CD4-positive, alpha-beta T cell treated with Interleukin-17A for 1 hour (primary cell): Measurements from ENCODE around the gene NLGN3.

Experiments
- DNase-seq: peaks from one replicate; pipeline ENCODE4 v3.0.0-alpha.2; 2020

The NLGN3 gene

GRCh38 chrX:71144651-71145050, at the start of gene NLGN3:
Gene NLGN3 (plus strand): TSS chrX:71144841. CDS start chrX:71147750, 2,909 bp downstream.
- DNase-seq, result no peak

DNA sequence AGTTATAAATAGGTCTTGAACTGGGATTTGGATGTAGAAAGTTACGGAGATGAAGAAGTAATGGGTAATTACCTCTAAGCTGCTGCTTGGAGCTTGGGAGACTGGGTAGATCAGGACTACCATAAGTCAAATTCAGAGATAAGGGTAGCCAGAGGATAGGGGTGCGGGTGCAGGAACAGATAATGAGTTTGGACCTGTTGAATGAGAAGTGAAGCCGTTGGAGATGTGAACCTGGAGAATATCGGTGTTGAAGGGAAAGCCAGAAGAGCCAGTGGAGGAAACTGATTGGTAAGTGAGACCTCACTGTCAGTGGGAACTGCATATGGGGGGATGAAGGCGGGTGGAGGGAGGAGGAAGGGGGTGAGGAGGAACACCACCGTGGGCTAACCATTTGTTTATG, 49.6 kb upstream of the NLGN3 start:
- no peak for DNase-seq

DNA sequence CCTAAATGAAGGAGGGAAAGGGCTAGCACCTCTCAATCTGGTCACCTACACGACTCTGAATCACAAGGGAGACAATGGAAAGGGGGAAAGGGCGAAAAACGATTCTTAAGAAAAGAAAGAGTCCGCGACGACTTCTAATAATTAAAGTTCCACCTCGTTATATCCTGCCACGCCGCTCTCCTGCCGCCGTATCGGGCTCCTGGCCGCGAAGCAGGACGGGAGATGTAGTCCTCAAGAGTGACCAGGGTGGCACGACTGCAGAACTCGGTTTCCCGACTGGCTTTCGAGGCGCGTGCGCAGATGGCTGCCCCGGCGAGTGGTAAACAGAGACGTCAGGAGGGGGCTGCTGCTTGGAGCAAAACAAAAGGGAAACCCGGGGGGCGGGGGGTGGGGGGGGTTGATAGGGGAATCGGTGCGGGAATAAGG, 49.1 kb upstream of the NLGN3 start, which contains the start of gene FOXO4:
Gene FOXO4 (plus strand): TSS at position 297 of the 426 bp plus-strand sequence. CDS start 678 bp downstream, outside the sequence.
- DNase-seq, result peak; percentile 93

DNA sequence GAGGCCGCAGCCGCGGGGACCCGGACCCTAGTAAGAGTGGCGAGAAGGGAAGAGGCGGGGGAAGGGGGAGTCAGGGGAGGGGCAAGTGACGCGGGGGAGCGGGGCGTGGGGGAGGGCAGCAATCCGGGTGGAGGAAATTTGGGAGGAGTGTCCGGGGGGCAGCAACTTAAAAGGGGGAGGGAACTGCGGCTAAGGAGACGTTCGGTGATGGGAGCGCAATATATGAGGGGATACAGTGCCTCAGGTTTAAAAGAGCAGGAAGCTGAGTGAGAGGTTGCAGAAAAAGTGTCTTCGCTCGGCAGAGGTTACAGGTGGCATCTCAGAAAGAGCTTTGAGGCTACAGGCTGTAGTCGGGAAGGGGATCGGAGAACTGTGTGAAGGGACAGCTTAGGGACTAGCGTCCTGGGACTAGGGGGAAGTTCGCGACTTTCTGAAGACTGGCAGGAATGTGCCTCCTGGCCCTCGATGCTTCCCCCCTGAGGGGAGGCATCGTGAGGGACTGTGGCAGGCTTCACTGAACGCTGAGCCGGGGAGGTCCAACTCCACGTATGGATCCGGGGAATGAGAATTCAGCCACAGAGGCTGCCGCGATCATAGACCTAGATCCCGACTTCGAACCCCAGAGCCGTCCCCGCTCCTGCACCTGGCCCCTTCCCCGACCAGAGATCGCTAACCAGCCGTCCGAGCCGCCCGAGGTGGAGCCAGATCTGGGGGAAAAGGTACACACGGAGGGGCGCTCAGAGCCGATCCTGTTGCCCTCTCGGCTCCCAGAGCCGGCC, 48.5 kb upstream of the NLGN3 start:
- peak; percentile 83 for DNase-seq

- no peak for DNase-seq
Measured at GRCh38 chrX:71096760-71097032, 47.9 kb upstream of the NLGN3 start.

- DNase-seq, result peak; percentile 83
Measured at GRCh38 chrX:71098302-71098701, 46.3 kb upstream of the NLGN3 start.

DNA sequence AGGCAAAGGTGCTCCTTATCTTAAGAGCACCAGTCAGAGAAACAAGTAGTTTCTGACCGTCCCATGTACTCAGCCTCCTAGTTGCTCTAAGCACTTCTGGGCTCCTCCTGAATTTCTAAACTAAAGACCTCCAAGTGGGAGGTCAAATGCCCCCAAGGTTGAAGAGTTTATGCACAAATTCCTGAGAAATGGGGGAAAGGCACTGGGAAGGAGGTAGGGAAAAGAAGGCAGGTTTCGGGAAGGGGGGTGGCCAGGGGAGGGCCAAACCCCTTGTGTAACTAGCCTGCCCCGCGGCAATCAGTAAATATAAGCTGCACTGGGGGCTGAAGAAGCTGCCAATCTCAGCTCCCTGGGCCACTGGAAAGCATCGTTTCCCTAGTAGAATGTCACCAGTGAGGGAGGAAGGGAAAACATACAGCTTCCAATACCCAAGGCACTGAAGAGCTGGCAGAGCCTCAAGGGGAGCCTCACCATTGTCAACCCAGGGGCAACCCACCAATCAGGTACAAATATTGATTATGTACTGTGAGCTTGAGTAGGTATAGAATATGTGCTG, 45.6 kb upstream of the NLGN3 start:
- DNase-seq, result no peak

- no peak for DNase-seq
Measured at GRCh38 chrX:71099736-71100135, 44.9 kb upstream of the NLGN3 start.

GRCh38 chrX:71100581-71101505, 43.8 kb upstream of the NLGN3 start:
- DNase-seq, result no peak

DNA sequence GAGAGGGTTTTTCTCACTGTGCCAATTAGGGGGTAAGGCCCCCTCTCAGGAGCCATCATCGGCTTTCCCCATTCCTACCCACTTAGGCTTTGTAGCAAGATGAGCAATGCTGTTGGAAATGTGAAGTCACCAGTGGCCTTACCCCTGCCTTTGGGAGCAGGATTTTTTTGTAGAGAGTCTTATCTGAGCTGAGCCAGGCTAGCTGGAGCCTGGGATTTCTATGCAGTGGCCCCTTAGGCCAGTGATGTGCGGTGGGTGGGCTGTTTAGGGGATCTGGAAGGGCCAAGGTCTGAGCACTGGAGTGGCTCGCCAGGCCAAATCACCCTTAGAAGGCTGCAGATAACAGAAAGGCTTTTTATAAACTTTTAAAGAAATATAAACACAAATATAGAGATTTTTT, 42.3 kb upstream of the NLGN3 start:
- DNase-seq, result no peak

GRCh38 chrX:71103110-71103983, 41.3 kb upstream of the NLGN3 start:
- DNase-seq, result peak; percentile 75

DNA sequence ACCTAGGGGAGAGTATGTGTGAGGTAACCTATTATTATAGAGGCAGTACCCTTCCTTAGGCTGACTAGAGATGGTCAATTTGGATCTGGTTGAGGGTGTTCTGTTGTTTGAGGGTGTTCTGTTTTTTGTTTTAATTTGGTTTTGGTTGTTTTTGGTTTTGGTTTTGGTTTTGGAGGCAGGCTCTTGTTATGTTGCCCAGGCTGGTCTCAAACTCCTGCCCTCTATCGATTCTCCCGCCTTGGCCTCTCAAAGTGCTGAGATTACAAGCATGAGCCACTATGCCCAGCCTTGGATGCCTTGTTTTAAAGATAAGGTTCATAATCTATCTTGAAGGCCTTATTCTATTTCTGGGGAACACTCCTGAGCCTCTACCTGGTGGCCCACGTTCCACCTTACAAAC, 39.0 kb upstream of the NLGN3 start:
- DNase-seq, result peak; percentile 49

- DNase-seq, result peak; percentile 59
Measured at GRCh38 chrX:71106427-71106826, 38.2 kb upstream of the NLGN3 start, which contains the start of gene CXorf65. Gene CXorf65 (minus strand): TSS chrX:71106740. CDS start chrX:71106556, 184 bp downstream.

GRCh38 chrX:71107245-71107644, 37.4 kb upstream of the NLGN3 start:
- no peak for DNase-seq

GRCh38 chrX:71107762-71108360, 36.8 kb upstream of the NLGN3 start:
- DNase-seq, result peak; percentile 59

- peak; percentile 50 for DNase-seq
Measured at GRCh38 chrX:71109051-71109450, 35.6 kb upstream of the NLGN3 start.

- DNase-seq, result peak; percentile 94
Measured at GRCh38 chrX:71111141-71111843, 33.3 kb upstream of the NLGN3 start, which contains the start of gene IL2RG. Gene IL2RG (minus strand): TSS chrX:71111577. CDS start chrX:71111539, 38 bp downstream.

- DNase-seq, result peak; percentile 70
Measured at GRCh38 chrX:71111921-71112431, 32.7 kb upstream of the NLGN3 start.

DNA sequence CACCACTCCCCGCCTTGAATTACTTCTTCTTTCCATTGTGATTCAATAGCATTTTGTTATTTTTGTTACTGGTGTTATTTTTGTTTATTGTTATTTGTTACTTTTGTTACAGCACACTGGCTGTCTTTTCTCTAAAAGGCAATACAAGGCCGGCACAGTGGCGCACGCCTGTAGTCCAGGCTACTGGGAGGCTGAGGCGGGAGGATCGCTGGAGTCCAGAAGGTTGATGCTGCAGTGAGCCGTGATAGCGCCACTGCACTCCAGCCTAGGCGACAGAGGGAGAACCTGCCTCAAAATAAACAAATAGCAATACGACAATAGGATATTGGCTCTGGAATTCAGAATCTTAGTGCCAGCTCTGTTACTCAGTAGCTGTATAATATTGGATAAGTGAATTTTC, 27.3 kb upstream of the NLGN3 start:
- DNase-seq, result no peak

DNA sequence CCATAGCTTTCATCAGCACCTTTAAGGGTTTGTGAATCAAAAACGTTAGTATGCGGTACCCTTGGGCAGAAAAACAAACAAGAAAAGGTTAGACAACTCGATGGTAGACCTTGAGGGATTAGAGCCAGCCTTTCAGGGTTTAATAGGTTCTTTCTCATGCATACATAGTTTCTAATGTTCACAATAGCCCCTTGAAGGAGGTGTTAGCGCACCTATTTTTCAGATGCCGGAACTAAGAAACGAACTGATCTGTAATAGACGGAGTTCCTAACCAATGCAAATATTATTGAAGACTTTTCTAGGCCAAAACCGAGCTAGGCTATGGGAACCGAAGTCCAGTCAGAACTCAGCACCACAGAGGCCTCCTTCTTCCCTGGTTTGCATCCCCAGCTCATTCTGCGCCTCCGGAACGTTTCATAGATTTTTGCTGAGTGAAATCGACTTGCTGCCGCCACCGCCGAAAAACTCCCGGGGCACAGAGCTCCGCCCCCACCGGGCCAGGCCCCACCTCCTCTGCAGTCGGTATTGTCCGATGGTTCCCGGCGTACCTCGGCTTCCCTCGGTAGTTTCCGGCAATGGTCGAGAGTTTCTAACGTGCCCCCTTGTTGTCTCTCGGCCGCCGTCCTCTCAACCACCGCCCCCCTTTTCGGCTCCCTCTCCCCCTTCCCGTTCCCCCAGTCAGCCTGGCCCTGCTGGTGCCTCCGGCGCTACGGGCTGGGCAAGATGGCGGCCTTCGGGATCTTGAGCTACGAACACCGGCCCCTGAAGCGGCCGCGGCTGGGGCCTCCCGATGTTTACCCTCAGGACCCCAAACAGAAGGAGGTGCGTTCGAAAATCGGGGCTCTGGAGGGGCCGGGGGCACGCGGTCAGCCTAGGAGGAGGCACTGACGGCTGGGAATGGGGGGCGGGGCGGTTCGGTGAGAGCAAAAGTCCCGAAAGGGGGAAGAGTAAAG, 26.3 kb upstream of the NLGN3 start, which contains the start of gene MED12:
Gene MED12 (plus strand): TSS at position 565 of the 953 bp plus-strand sequence. CDS start 159 bp downstream, at position 724.
- peak; percentile 87 for DNase-seq
